Posterior vena cava (tissue), 2 donors: ENCODE data around the gene SKAP1. TPM values are rescaled to one million over a fixed set of nuclear protein-coding genes. Genes with fewer than 3 reads are reported as not detected.

ENCODE experiments used
- DNase-seq: peaks from one replicate; pipeline ENCODE4 v3.0.0-alpha.2; 2020; ENCODE audit warnings: low spot score
- intact Hi-C, 2 donors: fragments of 100-400 bp; cut with DNase I; formaldehyde crosslinking; loops; one replicate each; pipeline versions ENCODE4 v1.14.1 to v1.14.2; 2022 to 2023
- long read RNA-seq, 2 donors: library from polyadenylated mRNA; unstranded; transcript quantifications; one replicate each; pipeline ENCODE4 v2.0.0, GENCODE V29; 2020 to 2021
- total RNA-seq, 2 donors: library from RNA; stranded (reverse); fragmentation: NEBNext Ultra II Directional; extraction: Animal tissue kit (Norgen Biotek cat#: 25700); gene quantifications; one replicate each; pipeline ENCODE4 v1.2.1, GENCODE V29; 2021
- donor health status: DM: yes; HTN: yes; CAD: no.
- donor health status: DM: yes; HTN: yes; CAD: no.

Gene SKAP1
- total RNA-seq, result 1 to 10 TPM; 1.1 to 1.5 TPM
- long read RNA-seq, donor 1, result 0 reads
- long read RNA-seq, donor 2, partial matches to known transcripts, result 0 of 2 reads
- long read RNA-seq, donor 2, other reads (novel, unspliced or antisense), result 1 of 2 reads

DNA sequence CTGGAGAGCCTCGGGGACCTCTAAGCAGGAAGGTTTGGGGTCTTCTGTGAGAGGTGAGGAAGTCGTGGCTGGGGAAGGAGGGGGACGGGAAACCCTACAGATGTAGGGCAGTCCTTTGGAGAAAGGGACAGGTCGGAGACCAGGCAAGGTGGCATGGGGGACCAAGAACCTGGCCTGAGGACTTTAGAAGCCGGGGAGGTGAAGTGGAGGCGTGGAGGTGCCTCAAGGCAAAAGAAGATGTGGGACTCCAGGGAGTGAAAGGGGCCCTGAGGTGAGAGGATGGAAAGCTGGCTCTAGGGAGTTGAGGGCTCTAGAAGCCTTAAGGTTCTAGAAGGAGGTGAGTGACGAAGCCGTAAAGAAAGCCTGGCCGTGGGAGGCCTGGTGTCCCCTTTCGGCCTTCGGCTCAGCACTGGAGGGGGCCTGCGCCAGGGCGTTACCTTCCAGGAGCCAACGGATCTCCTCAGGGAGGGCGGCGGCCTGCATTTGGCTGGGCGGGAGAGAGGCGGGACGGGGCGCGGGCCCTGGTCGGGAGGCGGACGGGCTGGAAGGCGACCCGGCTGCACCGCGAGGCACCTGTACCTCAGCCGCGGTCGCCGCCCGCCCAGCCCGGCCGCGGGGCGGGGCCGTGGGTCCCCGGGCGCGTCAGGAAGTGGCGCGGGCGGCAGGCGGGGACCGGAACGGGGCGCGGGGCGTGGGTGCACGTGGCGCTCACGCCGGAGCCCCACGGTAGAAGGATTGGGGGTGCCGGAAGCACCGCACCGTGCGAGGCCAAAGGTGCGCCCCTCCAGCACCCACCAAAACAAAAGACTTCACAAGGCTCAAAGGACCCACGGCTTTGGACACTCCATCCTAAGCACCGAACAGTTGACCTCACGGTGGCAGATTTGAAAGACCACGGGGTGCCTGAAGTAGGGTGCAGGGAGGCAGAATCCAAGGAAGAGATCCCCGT, at the start of gene SKAP1:
Gene SKAP1, minus strand, starts transcription at position 577 of the 949 bp plus-strand sequence.
- intact Hi-C loops, result no loop called here
- DNase-seq, result peak; percentile 67

DNA sequence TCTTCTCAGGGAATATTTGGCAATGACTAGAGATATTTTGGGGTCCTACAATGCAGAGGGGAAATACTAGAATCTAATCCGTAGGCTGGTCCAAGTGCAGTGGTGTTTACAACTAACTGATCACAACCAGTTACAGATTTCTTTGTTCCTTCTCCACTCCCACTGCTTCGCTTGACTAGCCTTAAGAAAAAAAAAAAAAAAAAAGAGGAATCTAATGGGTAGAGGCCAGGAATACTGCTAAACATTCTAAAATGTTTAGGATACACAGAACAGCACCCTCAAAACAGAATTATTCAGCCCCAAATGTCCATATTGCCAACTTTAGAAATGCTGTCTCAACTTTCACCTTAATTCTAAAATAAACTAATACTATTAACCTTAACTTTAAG, 49.0 kb upstream of the SKAP1 start:
- intact Hi-C loops, result no loop called here
- no peak for DNase-seq

DNA sequence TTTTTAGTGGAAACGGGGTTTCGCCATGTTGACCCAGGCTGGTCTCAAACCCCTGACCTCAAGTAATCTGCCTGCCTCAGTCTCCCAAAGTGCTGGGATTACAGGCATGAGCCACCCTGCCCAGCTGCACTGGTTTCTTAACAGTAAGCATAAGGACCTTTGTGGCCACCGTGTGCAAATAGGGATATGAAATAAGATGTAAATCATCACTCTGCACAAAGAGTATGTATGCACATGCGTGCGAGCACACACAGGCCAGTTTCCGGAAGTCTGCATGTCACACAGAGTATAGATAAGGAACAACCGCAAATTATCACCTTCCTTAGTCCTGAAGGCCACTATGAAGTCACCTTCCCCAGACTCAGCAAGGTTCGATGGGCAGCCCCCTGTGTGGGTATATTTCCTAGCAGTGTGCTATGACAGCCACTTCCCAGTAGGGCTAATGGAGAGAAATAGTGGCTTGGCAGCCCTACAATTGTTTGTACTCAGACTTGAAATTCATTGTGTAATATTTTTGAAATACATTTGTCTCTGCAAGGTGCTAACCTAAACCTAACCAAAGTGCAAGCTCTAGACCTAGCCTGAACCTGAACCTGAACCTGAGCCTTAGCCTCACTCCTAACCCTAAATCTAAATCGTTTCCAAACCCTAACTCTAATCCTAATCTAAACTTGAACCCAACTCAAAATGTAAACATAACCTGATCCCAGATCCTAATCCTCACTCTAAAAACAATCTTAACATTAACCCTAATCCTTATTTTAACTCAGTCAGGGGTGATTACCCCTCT, 48.4 kb upstream of the SKAP1 start:
- intact Hi-C loops, result no loop called here
- DNase-seq, result no peak

DNA sequence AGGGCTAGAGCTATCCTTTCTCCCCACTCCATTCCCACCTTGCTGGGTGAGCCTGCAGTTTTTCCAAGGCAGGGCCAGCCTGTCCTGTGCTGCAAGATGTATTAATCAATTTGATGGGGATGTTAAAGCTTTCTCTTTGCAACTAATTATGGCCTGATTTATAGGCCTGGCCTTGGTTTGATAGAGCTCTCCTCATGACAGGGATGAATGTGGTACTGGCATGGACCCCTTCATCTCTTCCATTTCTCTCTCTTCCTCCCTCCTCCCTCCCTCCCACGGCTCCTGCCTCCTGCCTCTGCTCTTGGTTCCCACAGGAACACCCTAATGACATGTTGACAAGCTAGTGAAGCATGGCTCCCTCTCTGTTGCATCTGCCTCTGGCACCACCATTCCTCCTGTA, 47.2 kb upstream of the SKAP1 start:
- DNase-seq, result no peak
- intact Hi-C loops, result no loop called here

DNA sequence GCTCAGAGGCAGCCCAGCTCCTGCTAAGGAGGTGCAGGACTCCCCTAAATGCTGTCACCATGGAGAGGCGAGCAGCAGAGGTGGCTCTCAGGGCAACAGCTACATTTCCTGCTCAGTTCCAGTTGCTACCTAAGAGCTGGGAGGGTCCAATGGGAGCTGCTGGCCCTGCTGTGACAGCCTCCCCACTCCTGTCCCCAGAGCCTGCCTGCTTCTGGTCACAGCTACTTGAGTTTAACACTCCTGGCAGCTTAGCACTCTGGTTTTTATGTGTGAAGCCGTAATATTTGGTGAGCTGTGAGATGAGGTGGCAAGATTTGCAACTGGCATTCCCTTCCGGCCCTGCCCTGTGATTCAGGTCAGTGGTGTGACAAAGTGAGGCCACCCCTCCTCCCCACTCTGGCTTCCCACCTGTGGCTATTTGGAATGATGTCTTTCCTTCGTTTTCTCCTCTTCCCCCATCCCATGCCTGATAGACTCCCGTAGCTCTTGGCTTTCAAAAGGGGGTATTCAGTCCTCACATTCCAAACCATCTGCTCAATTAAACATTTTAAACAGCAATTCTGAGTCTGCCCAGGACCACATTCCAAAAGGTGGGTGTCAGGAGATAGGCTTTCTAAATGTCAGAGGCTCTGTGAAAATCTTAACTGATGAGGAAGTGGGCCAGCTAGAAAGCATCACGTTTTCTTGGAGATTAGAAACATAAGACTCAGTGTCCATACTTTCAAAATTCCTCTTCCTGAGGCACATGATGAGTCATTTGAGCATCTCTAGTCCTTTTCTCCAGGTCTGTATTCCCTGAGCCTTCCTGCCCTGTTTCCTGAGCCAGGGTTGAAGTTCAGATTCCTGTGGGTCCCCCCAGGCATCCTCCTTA, 42.6 kb upstream of the SKAP1 start:
- intact Hi-C loops, result no loop called here
- DNase-seq, result no peak

DNA sequence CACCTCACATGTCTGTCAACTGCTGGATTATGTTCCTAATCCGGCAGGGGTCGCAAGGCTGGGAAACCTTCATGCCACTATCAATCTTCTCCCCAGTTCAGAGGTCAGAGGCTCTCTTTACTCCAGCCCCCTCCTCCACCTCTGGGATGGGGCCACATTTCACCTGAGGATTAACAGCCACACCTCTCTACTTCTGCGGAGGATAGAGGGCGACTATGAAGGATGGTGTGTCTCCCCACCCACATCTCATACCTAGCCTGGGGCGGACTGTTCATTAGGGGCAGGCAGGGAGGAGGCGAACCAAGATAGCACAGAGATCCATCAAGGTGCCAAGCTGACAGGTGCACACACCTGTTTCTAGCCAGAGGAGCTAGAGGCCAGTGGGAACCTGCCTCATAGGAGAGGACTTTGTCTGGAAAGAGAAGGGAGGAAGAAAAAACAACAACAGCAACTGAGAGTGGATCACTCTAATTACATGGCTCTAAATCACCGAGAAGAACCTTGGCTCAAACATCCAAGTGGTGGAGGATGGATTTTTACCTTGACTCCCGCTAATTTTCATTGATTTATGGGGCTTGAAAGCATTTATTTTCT, 41.9 kb upstream of the SKAP1 start:
- DNase-seq, result no peak
- intact Hi-C loops, result no loop called here

DNA sequence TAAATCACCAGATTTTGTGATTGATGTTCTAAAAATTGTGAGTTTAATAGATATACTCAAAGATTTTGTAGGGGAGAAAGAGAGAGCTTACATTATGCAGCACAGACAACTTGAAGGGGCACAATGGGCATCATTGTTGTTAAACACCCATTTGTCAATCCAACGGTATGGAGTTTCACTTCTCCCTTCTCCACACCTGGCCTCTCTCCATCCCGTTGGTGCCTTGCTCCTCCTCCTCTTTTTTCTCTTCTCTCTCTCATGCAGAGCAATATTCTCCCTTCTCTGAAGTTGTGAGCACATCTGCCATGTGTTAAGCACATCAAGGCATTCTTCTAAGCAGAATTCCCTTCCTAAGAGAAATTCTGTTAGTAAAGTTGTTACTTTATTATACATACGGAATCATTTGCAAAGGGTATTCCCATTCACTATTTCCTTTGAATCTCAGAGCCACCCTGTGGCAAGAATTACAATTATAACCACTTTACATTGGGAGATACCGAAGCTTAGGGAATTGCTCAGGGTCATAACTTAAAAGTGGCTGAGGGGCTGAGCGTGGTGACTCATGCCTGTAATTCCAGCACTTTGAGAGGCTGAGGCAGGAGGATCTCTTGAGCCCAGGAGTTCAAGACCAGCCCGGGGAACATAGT, 40.5 kb upstream of the SKAP1 start:
- no peak for DNase-seq
- intact Hi-C loops, result no loop called here

DNA sequence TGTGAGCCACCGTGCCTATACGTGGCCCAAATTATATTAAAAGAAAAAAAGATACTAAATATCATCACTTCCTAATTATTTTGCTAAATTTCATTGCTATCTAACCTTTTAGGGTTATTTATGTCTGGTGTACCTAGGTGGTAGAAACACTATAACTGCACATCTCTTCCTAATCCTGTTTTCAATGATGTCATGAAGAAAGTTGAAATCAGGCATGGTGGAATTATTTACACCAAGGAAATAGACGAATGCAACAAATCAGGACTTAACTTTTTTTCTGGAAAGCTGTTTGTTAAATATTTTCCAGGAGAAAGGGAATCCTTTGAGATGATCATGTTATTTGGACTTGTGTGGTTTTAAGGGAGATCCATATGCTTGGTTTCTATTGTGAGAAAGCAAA, 39.2 kb upstream of the SKAP1 start:
- intact Hi-C loops, result loop anchor here in 1 of 2 donors (10.0 kb wide), 1 partner anchor 114 kb away; no protein-coding TSS in a partner anchor
- no peak for DNase-seq

DNA sequence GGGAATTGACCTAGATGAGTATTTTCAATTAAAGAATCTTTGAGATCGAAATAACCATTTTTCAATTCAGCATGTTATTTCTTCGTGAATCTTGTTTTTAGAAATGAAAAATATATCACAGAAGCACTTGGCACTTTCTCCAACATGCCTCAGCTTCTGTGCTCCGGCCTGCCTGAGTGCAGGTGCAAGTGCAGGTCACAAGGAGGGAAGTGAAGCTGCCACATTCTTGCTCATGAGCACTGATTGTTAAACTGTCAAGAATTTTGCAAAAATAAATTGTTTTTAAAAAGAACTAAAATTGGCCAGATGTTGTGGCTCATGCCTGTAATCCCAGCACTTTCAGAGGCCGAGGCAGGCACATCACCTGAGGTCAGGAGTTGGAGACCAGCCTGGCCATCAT, 38.3 kb upstream of the SKAP1 start:
- DNase-seq, result no peak
- intact Hi-C loops, result loop anchor here in 1 of 2 donors (10.0 kb wide), 1 partner anchor 113 kb away; no protein-coding TSS in a partner anchor

DNA sequence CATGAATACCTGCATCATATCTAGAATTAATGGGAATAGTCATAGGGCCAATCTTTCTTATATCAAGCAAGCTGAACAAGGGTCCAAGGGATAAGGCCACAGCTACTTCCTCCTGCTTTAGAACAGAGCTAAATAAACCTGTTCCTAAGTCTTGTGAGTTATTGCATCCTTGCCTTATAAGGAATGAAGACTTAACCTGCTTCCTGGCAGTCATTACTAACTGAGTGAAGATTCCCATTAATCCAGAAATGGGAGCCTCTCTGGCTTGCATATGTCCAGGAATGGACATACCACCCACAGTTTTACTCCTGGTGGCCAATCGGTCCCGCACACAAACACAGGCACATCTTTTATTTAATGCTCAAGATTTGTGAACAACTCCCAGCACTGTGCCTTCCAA, 35.9 kb upstream of the SKAP1 start:
- intact Hi-C loops, result loop anchor here in 1 of 2 donors (10.0 kb wide), 1 partner anchor 111 kb away; no protein-coding TSS in a partner anchor
- DNase-seq, result no peak

DNA sequence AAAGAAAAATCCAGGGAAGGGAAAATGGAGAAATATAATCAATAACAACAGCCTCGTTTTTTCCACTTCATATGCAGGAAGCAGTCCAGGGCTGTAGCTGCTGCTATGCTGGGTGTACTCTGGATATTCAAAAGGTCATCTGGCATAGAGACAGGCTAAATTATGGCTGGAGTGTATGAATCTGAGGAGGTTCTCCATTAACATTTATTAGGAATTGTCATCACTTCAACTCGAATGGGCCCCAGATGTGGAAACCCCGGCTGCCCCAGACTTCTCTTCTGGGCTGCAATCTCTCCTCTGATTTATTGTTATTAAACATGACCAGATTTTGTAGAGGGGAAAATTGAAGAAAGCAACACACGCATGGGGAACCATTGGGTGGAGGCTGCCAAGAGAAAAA, 33.5 kb upstream of the SKAP1 start:
- intact Hi-C loops, result loop anchor here in 1 of 2 donors (10.0 kb wide), 1 partner anchor 109 kb away; no protein-coding TSS in a partner anchor
- no peak for DNase-seq

DNA sequence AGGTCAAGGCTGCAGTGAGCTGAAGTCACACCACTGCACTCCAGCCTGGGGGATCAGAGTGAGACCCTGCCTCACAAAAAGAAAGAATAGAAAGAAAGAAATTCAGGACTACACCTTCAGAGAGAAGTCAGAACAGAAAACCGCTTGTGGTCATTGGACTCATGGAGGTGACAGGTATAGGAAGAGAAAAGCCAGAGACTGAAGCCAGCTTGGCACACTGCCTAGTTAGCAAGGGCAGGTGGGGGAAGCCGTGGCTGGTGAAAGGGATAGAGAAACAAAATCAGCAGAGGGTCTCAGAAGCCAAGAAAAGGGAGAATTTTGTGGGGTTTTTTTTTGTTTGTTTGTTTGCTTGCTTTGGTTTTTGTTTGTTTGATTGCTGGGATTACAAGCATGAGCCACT, 32.9 kb upstream of the SKAP1 start:
- intact Hi-C loops, result loop anchor here in 1 of 2 donors (10.0 kb wide), 1 partner anchor 108 kb away; no protein-coding TSS in a partner anchor
- DNase-seq, result no peak

DNA sequence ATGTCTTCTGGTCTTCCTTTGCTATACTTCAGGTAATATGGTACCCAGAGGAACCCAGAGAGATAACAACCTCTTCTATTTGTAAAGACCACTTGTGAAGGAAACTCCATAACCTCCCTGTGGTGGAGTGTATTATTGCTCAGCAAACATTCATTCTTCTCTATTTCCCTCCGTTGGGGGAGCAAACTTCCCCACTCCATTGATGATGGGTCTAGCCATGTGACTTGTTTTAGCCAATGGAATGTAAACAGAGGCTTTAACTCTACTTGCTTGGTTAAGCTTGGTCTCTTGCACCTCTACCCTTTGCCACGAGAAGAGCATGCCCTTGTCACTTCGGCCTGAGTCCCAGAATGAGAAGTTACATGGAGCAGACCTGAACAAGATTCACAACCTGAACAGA, 30.0 kb upstream of the SKAP1 start:
- intact Hi-C loops, result loop anchor here in 1 of 2 donors (10.0 kb wide), 1 partner anchor 105 kb away; no protein-coding TSS in a partner anchor
- no peak for DNase-seq

DNA sequence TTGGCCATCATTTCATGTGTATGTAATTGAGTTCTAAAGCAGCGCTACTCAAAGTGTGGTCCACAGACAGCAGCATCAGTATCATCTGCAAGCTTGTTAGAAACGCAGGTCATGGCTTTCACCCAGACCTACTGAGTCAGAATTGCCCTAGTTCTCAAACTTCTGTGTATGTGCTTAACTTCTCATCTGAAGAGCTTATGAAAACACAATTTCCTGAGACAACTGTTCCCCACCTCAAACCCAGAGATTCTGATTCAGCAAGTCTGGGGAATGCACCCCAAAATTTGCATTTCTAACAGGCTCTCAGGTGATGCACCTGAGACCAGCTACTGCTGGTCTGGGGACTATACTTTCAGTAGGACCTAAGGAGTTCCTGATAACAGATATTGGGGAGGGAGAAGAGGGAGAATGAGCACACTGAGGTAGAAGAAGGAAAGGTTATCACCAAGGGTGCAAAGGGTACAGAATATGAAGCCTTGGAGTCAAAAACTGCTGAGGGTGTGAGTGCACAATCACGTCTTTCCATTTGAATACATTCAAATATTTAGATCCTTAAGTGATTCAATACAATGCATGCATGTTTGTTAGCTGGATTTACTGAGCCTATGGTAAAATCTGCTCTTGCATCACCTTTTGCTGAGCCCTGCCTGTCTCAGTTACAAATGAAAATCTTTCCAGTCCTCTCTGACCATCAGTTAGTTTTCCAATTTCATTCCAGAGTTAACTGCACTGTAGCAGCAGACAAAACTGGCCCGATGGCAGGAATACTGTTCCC, 29.2 kb upstream of the SKAP1 start:
- intact Hi-C loops, result no loop called here
- DNase-seq, result no peak

DNA sequence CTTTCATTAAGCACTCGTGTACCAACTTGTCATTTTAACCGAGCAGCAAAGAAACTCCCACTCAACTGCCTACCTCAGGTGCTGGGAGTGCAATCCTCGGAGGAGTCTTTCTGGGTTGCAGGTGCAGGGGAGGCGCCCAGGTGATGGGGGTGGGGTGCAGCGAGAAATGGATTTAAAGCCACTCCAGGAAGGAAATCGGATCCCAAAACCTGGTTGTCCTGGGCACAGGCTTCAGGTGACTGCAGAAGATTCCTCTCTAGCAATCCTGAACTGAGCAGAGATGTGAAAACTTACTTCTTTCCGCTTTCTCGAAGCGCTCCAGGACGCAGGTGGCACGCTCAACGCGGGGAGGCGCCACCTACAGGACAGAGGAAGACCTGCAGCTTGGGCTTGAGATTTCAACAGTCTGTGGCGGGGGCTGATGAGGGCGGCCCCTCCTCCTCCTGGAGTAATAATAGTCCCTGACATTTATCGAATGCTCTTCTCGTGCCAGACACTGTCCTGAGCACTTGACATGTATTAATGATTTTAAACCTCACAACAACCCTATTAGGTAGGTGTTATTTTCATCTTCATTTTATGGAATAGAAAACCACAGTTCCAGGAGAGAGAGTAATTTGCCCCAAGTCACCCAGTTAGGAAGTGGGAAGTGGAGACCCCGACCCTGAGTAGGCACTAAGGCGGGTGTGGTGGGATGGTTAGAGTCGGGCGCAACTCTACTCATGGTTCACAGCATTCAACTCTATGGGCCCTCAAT, 27.2 kb upstream of the SKAP1 start:
- peak; percentile 85 for DNase-seq
- intact Hi-C loops, result no loop called here

DNA sequence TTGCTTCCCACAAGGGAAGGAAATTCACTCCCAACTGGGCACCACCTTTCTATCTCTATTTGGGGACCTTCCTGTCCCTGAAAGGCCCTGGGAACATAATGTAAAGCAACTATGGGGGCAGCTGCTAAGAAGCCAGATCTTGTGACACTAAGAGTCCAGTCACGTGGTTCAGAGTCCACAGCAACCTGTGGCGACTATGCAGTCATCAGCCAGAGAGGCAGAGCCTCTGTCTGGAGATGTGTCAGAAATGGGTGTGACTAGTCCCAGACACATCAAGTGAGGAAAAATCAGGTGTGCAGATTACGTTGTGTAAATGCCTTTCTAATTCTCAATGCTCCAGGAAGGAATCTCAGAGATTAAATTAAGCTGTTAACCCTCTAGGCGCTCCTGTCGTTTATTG, 26.6 kb upstream of the SKAP1 start:
- DNase-seq, result no peak
- intact Hi-C loops, result no loop called here

DNA sequence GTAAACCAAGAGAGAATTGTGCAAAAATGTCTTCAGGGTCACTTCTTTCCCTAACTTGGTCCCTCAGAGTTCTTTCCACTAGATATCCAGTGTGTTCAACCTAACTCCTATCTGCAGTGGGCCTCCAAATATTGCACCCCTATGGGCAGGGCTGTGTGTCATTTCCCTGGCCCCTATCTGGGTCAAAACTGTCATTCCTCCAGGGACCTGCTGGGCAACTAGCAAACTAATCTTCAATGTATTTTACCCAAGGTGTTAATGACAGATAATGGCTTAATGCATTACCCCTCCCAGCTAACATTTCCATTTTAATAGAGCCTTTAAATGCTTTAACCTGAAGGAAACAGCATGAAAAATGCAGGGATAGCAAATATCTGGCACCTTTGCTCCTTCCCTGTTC, 25.8 kb upstream of the SKAP1 start:
- no peak for DNase-seq
- intact Hi-C loops, result no loop called here
